Neural crest cell (in vitro differentiated cells): ENCODE measurements around the gene SMC1A. TPM values are rescaled to one million over a fixed set of nuclear protein-coding genes. Genes with fewer than 3 reads are reported as not detected.

Experiments
- DNase-seq: peaks from one replicate; pipeline ENCODE4 v3.0.0; 2021; ENCODE audit warnings: low read depth, mixed read lengths, low spot score
- H3K27ac Mint-ChIP-seq: one replicate; pipeline ENCODE4 v1.8.0; 2021; ENCODE audit warnings: mild to moderate bottlenecking, mixed read lengths; ENCODE audit not compliant: unreplicated experiment
- H3K27me3 Mint-ChIP-seq: 2 replicates; pipeline ENCODE4 v1.8.0; 2021; ENCODE audit warnings: low read depth, mild to moderate bottlenecking, mixed read lengths
- H3K36me3 Mint-ChIP-seq: 2 replicates; pipeline ENCODE4 v1.8.0; 2021; ENCODE audit warnings: low read depth, mild to moderate bottlenecking, mixed read lengths
- H3K4me1 Mint-ChIP-seq: 2 replicates; pipeline ENCODE4 v1.8.0; 2021; ENCODE audit warnings: mixed read lengths
- H3K4me3 Mint-ChIP-seq: one replicate; pipeline ENCODE4 v1.8.0; 2021; ENCODE audit warnings: mild to moderate bottlenecking, mixed read lengths
- H3K9me3 Mint-ChIP-seq: 2 replicates; pipeline ENCODE4 v1.8.0; 2021; ENCODE audit warnings: mixed read lengths
- total RNA-seq: library from RNA; stranded (reverse); gene quantifications from 2 replicates; pipeline ENCODE4 v1.2.1, GENCODE V29; 2021
- TF ChIP-seq, protein P1 (sequence below): fragments of 200-600 bp; sonication (generic); conservative IDR thresholded peaks from 2 replicates; pipeline ENCODE4 v1.5.0; 2021; ENCODE audit warnings: antibody characterized with exemption, mild to moderate bottlenecking

Gene SMC1A
- total RNA-seq, 1 donor from 2014 or later, result 129 TPM

DNA sequence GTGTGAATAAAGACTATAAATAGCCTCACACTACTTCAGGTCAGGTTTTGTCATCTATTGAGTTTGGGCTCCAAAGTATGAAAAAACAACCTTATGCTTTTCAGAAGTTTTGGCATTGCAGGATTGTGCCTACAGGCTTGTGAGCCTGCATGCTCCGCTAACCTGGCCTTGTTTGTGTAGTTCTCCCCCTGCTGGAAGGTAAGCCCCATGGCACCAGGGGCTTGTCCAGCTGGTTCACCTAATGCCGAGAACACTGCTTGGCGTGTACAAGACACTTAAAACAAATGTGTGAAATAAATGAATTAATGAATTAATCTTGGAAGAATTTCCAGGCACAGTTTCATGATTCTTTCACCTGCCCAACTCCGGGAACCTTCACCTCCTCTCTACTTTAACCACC lies 13.5 kb upstream of the SMC1A start:
- Mint-ChIP-seq H3K4me1 (peaks cover 10% of the 10 kb centered on the region), H3K36me3 (no peaks in the 10 kb centered on the region), H3K4me3 (peak overlapping the region; percentile 12), H3K9me3 (no peaks in the 10 kb centered on the region), H3K27ac (no peak overlapping the region), H3K27me3 (peaks cover 31% of the 10 kb centered on the region)
- TF ChIP-seq, protein P1, sequence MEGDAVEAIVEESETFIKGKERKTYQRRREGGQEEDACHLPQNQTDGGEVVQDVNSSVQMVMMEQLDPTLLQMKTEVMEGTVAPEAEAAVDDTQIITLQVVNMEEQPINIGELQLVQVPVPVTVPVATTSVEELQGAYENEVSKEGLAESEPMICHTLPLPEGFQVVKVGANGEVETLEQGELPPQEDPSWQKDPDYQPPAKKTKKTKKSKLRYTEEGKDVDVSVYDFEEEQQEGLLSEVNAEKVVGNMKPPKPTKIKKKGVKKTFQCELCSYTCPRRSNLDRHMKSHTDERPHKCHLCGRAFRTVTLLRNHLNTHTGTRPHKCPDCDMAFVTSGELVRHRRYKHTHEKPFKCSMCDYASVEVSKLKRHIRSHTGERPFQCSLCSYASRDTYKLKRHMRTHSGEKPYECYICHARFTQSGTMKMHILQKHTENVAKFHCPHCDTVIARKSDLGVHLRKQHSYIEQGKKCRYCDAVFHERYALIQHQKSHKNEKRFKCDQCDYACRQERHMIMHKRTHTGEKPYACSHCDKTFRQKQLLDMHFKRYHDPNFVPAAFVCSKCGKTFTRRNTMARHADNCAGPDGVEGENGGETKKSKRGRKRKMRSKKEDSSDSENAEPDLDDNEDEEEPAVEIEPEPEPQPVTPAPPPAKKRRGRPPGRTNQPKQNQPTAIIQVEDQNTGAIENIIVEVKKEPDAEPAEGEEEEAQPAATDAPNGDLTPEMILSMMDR, result peak; percentile 75
- DNase-seq, result peak; percentile 42

DNA sequence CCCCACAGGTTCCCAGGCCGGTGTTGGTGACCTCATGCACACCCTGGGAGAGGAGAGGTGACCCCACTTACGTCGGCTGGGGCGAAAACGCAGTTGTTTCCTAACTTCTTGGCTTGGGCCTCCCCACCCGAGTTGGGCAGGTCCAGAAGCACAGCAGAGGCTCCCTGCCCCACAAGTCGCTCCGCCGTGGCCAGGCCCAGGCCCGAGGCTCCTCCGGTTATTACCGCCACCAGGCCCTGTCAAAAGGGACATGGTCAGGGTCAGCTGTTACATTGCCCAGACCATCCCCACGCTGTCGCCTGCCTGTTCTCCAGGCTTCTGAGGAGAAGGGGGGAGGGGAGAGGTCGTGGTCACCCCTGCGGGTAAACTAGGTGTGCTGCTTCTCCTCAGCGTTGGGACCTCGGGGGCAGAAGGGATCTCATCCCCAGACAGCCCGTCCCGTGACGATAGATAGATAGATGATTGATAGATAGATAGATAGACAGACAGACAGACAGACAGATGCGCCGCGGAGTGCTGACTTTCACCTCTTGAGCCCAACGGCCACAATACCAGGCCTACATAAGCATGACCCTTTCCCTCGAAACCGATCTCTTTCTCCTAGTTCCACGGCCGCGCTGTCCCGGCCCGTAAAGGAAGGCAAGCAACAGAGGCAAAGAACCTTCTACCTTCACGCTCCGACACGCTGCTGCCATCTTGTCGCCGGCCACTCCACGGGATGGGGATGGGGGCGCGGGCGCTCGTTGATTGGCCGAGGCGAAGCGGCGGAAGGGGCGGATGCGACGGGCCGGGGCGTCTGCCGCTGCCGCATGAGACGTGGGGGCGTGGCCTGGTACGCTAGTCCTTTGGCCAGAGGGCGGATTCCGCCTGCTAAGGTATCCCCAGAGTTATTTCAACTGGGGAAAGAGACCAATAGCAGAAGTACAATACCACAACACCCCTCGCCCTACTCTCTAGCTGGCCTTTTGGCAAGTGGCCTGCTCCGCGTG lies 11.5 kb upstream of the SMC1A start, which contains the start of gene HSD17B10:
Gene HSD17B10, minus strand, starts transcription at position 720 of the 989 bp plus-strand sequence. Its CDS starts 25 bp downstream, at position 695.
- Mint-ChIP-seq H3K27me3 (peaks cover 19% of the 10 kb centered on the region), H3K9me3 (no peaks in the 10 kb centered on the region), H3K4me1 (peaks cover 10% of the 10 kb centered on the region), H3K4me3 (peak within 1 kb of the TSS; percentile 98), H3K36me3 (no peaks in the 10 kb centered on the region), H3K27ac (peak within 1 kb of the TSS; percentile 97)
- TF ChIP-seq, protein P1, result no peak
- peak; percentile 73 for DNase-seq

DNA sequence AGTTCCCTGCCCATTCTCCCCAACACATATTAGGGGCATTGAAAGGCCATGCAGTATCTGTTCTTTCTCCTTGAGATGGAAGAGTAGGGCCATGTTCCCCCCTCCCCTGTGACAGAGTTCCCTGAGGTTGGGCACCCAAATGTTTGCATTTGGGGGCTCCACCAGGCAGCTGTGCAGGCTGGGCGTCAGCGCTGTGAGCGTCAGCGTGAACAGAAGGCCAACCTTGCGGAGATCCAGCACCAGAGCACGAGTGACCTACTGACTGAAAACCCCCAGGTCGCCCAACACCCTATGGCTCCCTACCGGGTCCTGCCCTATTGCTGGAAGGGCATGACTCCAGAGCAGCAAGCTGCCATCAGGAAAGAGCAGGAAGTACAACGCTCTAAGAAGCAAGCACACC lies 7.8 kb upstream of the SMC1A start:
- no peak for DNase-seq
- Mint-ChIP-seq H3K4me1 (peaks cover 10% of the 10 kb centered on the region), H3K27me3 (no peaks in the 10 kb centered on the region), H3K4me3 (peak overlapping the region; percentile 39), H3K36me3 (no peaks in the 10 kb centered on the region), H3K27ac (no peak overlapping the region), H3K9me3 (no peaks in the 10 kb centered on the region)
- TF ChIP-seq, protein P1, result no peak

DNA sequence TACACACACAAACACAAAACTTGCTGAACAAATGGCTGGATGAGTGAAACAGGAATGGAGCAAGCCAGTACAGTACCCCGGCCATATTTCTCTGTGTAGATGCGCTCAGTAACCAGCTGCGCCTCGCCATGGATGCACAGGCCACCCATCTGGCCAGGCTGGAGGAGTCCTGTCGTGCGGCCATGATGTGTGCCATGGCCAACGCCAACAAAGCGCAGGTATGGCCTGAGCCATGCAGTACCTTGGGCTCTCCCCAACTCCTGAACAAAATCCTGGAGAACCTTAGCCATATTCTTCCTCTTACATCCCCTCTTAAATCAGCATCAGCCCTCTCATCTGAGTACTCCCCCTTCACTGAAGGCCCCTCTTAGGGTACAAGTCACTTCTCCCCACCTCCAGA lies 7.3 kb upstream of the SMC1A start:
- Mint-ChIP-seq H3K4me3 (no peak overlapping the region), H3K4me1 (peaks cover 9% of the 10 kb centered on the region), H3K36me3 (no peaks in the 10 kb centered on the region), H3K27ac (no peak overlapping the region), H3K27me3 (no peaks in the 10 kb centered on the region), H3K9me3 (no peaks in the 10 kb centered on the region)
- TF ChIP-seq, protein P1, result no peak
- no peak for DNase-seq

DNA sequence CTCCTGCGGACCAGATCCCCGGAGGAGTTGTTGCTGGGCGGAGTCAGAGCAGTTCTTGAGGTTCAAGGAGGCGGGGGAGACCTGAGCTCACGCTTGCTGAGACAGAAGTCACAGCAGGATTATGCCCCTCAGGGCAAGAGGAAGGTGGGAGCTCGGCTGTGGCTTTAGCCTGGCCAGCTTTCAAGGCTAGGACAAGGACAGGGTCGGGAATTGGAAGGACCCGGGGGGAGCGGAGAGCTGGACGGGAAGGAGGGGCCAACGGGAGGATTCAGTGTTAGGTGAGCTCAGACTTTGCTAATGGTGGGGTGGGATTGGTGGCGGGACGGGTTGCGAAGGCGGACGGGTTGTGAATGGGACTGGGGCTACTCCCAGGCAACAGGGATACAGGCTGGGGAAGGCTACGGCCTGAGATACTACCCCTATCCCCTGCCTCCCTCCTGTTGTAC lies 430 bp upstream of the SMC1A start, which contains the start of gene RIBC1:
Gene RIBC1, plus strand, starts transcription at position 13 of the 446 bp plus-strand sequence. CDS start 3,404 bp downstream, outside the sequence.
- Mint-ChIP-seq H3K36me3 (peaks cover 4% of the 10 kb centered on the region), H3K27ac (peak within 1 kb of the TSS; percentile 99), H3K4me1 (peaks cover 22% of the 10 kb centered on the region), H3K27me3 (no peaks in the 10 kb centered on the region), H3K9me3 (no peaks in the 10 kb centered on the region), H3K4me3 (peak within 1 kb of the TSS; percentile 94)
- TF ChIP-seq, protein P1, result no peak
- DNase-seq, result no peak
